Measurements from ENCODE around the gene DHFR2.
"Not testable (repeated sequence)": the region's sequence is repeated elsewhere in the genome, so short reads cannot be mapped to it uniquely, and the experiment has no call there.

Gene DHFR2

GRCh38 chr3:94049267-94049666 lies 13.4 kb downstream of the DHFR2 start:
- POLR2A ChIA-PET, result no interaction called here
- CTCF ChIA-PET, result interaction anchor here (0.8 to 2.6 kb wide), 2 partner anchors 12 to 20 kb away, joined by 3 to 10 read pairs; no protein-coding TSS in a partner anchor

GRCh38 chr3:94046533-94046932 lies 16.2 kb downstream of the DHFR2 start:
- CTCF ChIA-PET, result no interaction called here
- TF ChIP-seq HOXA7 (CRISPR knock-in tag; IDR thresholded peaks at IDR 0.05; ENCODE audit: borderline replicate concordance) (no peak), ZNF341 (tag by site-specific recombination; IDR thresholded peaks at IDR 0.05; ENCODE audit: low read depth) (no peak), ZNF701 (tag by site-specific recombination; IDR thresholded peaks at IDR 0.05) (no peak)
- Histone ChIP-seq H3K27ac (ENCODE audit: extremely low read depth, low read depth, low read length) (no peak overlapping the region), H3K9me3 (ENCODE audit: control insufficient read depth, insufficient read depth, low read depth, low read length) (no peaks in the 10 kb centered on the region), H3K36me3 (ENCODE audit: control insufficient read depth in 2 of 2, insufficient read depth in 1 of 2, low read length in 2 of 2) (peaks cover 0 to 7% of the 10 kb centered on the region in 2 experiments; a peak in 1 of 3 replicates), H3K4me1 (ENCODE audit: control insufficient read depth, insufficient read depth, low read length) (no peaks in the 10 kb centered on the region), H3K4me3 (ENCODE audit: low read depth, low read length) (no peak overlapping the region)
- POLR2A ChIA-PET, result no interaction called here

More at GRCh38 chr3:94049267-94049666, 13.4 kb downstream of the DHFR2 start:
- no peak overlapping the region for H3K27ac ChIP-seq (ENCODE audit: extremely low read depth, low read depth, low read length)
- H3K9me3 ChIP-seq (ENCODE audit: control insufficient read depth, insufficient read depth, low read depth, low read length), result no peaks in the 10 kb centered on the region
- no peaks in the 10 kb centered on the region for H3K4me1 ChIP-seq (ENCODE audit: control insufficient read depth, insufficient read depth, low read length)
- H3K36me3 ChIP-seq (ENCODE audit: control insufficient read depth in 2 of 2, insufficient read depth in 1 of 2, low read length in 2 of 2), result peaks cover 0 to 11% of the 10 kb centered on the region in 2 experiments; a peak in 1 of 3 replicates
- no peak overlapping the region for H3K4me3 ChIP-seq (ENCODE audit: low read depth, low read length)
- TF ChIP-seq ELK4 (IDR thresholded peaks at IDR 0.05; ENCODE audit: borderline replicate concordance, low read depth, low read length), result no peak
- no peak for TF ChIP-seq ZFP41 (tag by site-specific recombination; IDR thresholded peaks at IDR 0.05; ENCODE audit: borderline replicate concordance)
- no peak for TF ChIP-seq ZBTB48 (tag by site-specific recombination; IDR thresholded peaks at IDR 0.05)
- no peak for TF ChIP-seq ZNF391 (tag by site-specific recombination; IDR thresholded peaks at IDR 0.05; ENCODE audit: borderline replicate concordance, low read depth)
- no peak for TF ChIP-seq ZNF19 (tag by site-specific recombination; IDR thresholded peaks at IDR 0.05; ENCODE audit: low read depth)
- TF ChIP-seq INSM2 (tag by site-specific recombination; IDR thresholded peaks at IDR 0.05), result no peak
- no peak for TF ChIP-seq KLF9 (tag by site-specific recombination; IDR thresholded peaks at IDR 0.05; ENCODE audit: low read depth)
- TF ChIP-seq ZNF302 (tag by site-specific recombination; IDR thresholded peaks at IDR 0.05; ENCODE audit: low read depth), result no peak
- no peak for TF ChIP-seq ZNF132 (tag by site-specific recombination; IDR thresholded peaks at IDR 0.05; ENCODE audit: borderline replicate concordance)
- TF ChIP-seq ZNF580 (tag by site-specific recombination; IDR thresholded peaks at IDR 0.05), result no peak

- H3K4me1 ChIP-seq (ENCODE audit: control insufficient read depth, insufficient read depth, low read length); H3K9me3 ChIP-seq (ENCODE audit: control insufficient read depth, insufficient read depth, low read depth, low read length); CTCF ChIA-PET; POLR2A ChIA-PET; H3K27ac ChIP-seq (ENCODE audit: extremely low read depth, low read depth, low read length); H3K4me3 ChIP-seq (ENCODE audit: low read depth, low read length): not testable (repeated sequence)
- H3K36me3 ChIP-seq (ENCODE audit: control insufficient read depth in 2 of 2, insufficient read depth in 1 of 2, low read length in 2 of 2), result peaks cover 0 to 10% of the 10 kb centered on the region in 2 experiments; a peak in 1 of 3 replicates
Measured at GRCh38 chr3:94044100-94044936, 18.4 kb downstream of the DHFR2 start.

- Histone ChIP-seq H3K27ac (ENCODE audit: extremely low read depth, low read depth, low read length) (no peak overlapping the region), H3K36me3 (ENCODE audit: control insufficient read depth in 2 of 2, insufficient read depth in 1 of 2, low read length in 2 of 2) (peaks cover 0 to 10% of the 10 kb centered on the region in 2 experiments; a peak in 1 of 3 replicates), H3K4me3 (ENCODE audit: low read depth, low read length) (no peak overlapping the region), H3K4me1 (ENCODE audit: control insufficient read depth, insufficient read depth, low read length) (no peaks in the 10 kb centered on the region), H3K9me3 (ENCODE audit: control insufficient read depth, insufficient read depth, low read depth, low read length) (no peaks in the 10 kb centered on the region)
- ChIA-PET POLR2A (no interaction called here), CTCF (no interaction called here)
- no peak for TF ChIP-seq YY2 (tag by site-specific recombination; IDR thresholded peaks at IDR 0.05)
- TF ChIP-seq ZXDB (tag by site-specific recombination; IDR thresholded peaks at IDR 0.05), result no peak
- TF ChIP-seq ZNF654 (tag by site-specific recombination; IDR thresholded peaks at IDR 0.05; ENCODE audit: low read depth), result no peak
- no peak for TF ChIP-seq ZIC2 (tag by site-specific recombination; IDR thresholded peaks at IDR 0.05)
- no peak for TF ChIP-seq ZBTB48 (tag by site-specific recombination; IDR thresholded peaks at IDR 0.05)
Measured at GRCh38 chr3:94043285-94043684, 19.4 kb downstream of the DHFR2 start.

Data from HEK293 (cell line).